Myocyte (in vitro differentiated cells): ENCODE data around the gene CARD10. TPM values are rescaled to one million over a fixed set of nuclear protein-coding genes. Genes with fewer than 3 reads are reported as not detected.

ENCODE experiments used
- DNase-seq: peaks from one replicate; pipeline ENCODE4 v3.0.0-alpha.2; 2012; ENCODE audit warnings: low read depth
- total RNA-seq: library from RNA; depleted of rRNA; stranded (reverse); fragments of >200 nt; gene quantifications from 2 replicates; pipeline ENCODE4 v1.2.3, GENCODE V29; 2014

The CARD10 gene
- total RNA-seq, 1 donor from 2014 or later = 5.7 TPM

GRCh38 chr22:37504964-37505363 is 14.3 kb downstream of the CARD10 start:
- no peak for DNase-seq

DNA sequence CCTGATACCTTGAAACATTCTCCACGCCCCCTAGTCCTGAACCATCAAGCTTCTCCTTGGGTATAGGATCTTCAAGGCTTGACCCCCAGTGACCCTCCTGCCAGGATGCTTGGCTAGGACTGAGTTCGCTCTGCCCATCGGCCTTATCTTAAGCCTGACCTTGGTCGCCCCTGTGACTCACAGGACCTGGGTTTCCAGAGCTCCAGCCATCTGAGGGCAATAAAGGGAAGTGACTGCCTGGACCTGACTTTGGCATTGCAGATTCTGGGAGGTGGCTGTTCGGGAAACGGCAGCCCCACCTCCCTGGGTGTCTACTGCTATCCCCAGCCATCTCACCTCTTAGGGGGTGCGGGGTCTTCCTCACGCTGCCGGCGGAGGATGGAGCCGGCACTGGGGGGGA is 15.4 kb downstream of the CARD10 start:
- peak; percentile 35 for DNase-seq

- DNase-seq = no peak
These were observed 16.0 kb downstream of the CARD10 start for GRCh38 chr22:37503183-37503683.

GRCh38 chr22:37502342-37503182 is 16.7 kb downstream of the CARD10 start:
- no peak for DNase-seq

GRCh38 chr22:37501610-37502341 is 17.4 kb downstream of the CARD10 start:
- peak; percentile 89 for DNase-seq

- no peak for DNase-seq
These were observed 18.2 kb downstream of the CARD10 start for GRCh38 chr22:37500745-37501609.

DNA sequence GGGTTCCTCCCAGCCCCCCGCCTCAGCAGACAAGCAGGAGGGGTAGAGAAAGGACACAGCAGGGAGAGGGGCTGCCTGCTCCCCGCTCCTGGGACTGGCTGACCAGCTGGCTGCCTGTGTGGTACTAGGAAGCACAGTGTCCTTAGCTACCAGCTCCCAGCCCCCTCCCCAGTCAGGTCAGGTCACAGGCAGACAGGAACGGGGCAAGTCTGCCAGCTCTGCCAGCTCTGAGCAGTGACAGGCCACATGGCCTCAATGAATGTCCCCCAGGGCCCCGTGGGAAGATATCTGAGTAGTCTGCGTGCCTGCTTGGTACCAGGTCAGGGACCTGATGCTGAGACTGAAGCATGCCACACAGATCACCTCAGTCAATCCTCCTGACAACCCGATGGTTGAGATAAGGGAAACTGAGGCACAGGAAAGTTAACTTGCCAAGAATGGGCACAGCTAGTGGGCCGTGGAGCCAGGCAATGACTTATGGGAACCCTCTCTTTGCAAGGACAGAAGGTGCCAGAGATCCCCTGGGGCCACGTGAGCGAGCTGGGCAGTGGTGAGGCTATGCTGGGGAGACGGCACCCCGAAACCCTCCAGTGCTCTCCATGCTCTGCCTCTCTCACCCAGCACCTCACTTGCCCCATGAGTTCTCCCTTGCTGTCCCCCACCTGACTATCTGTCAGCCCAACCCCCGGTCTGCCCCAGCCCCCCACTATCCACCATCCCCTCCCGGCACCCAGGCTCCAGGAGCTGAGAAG is 19.2 kb downstream of the CARD10 start:
- peak; percentile 45 for DNase-seq

DNA sequence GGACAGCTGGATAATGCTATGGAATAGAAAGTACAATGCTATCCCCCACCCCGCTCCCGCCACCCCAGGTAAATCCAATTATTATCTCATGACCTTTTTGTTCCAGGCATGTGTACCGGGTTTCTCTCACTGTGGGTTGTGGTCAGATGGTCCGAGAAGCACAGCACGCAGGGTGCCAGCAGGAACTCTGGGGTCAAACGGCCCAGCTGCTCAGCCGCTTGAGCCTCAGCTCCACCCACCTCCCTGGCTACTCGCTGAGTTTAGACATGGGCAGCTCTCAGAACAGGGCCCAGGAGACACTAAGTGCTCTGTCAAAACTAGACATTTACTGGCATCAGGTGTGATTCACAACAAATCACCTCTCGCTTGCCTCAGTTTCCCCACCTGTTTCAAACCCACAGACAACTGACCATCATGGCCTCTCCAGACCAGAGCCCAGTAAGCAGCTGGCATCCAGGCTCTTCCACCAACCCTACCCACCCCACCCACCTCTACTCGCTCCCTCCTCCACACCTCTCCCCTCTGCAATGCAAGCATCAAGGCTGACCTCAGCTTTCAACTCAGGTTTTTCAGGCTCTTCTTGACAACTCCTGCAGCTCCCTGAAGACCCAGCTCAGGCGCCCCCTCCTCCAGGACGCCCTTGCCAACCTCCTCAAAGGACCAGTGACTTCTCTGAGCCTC is 20.0 kb downstream of the CARD10 start:
- peak; percentile 94 for DNase-seq

GRCh38 chr22:37498289-37498909 is 20.8 kb downstream of the CARD10 start:
- DNase-seq = peak; percentile 53

GRCh38 chr22:37497062-37497599 is 22.1 kb downstream of the CARD10 start:
- DNase-seq = peak; percentile 75

GRCh38 chr22:37496651-37497050 is 22.6 kb downstream of the CARD10 start:
- peak; percentile 29 for DNase-seq

GRCh38 chr22:37493979-37494378 is 25.2 kb downstream of the CARD10 start:
- DNase-seq = no peak

GRCh38 chr22:37492428-37493344 is 26.5 kb downstream of the CARD10 start:
- peak; percentile 52 for DNase-seq

- DNase-seq = no peak
These were observed 27.4 kb downstream of the CARD10 start for GRCh38 chr22:37491559-37492427.

- DNase-seq = no peak
These were observed 28.1 kb downstream of the CARD10 start for GRCh38 chr22:37491106-37491505.

- DNase-seq = no peak
These were observed 29.2 kb downstream of the CARD10 start for GRCh38 chr22:37489983-37490382.
